GM12873 (cell line): ENCODE measurements around the gene CATSPERD.

Source experiments
- CTCF ChIP-seq: IDR thresholded peaks from 2 replicates; pipeline ENCODE4 v1.5.1; 2012; ENCODE audit warnings: low read depth, mild to moderate bottlenecking, moderate library complexity, low read length, control low read depth; ENCODE audit not compliant: insufficient read depth; ENCODE audit errors: missing control alignments

CATSPERD gene

GRCh38 chr19:5707576-5708575 is 12.6 kb upstream of the CATSPERD start:
- TF ChIP-seq CTCF: no peak

- no peak for TF ChIP-seq CTCF
Observed at GRCh38 chr19:5711025-5711424, 9.4 kb upstream of the CATSPERD start.

GRCh38 chr19:5711713-5712161 is 8.7 kb upstream of the CATSPERD start:
- no peak for TF ChIP-seq CTCF

- TF ChIP-seq CTCF: no peak
Observed at GRCh38 chr19:5713228-5713627, 7.2 kb upstream of the CATSPERD start.

GRCh38 chr19:5714816-5715215 is 5.6 kb upstream of the CATSPERD start:
- TF ChIP-seq CTCF: no peak

GRCh38 chr19:5717215-5717935 is 3.1 kb upstream of the CATSPERD start:
- TF ChIP-seq CTCF: no peak

GRCh38 chr19:5718037-5718578 is 2.3 kb upstream of the CATSPERD start:
- no peak for TF ChIP-seq CTCF
